ENCODE results near the gene UQCRC2.

Gene UQCRC2

GRCh38 chr16:21962475-21962874 is 9.3 kb downstream of the UQCRC2 start:
- no peak for TF ChIP-seq CTCF (IDR thresholded peaks at IDR 0.05; ENCODE audit: low read depth, low read length)
- no peak overlapping the region for H3K4me3 ChIP-seq (ENCODE audit: low read depth, low read length)

GRCh38 chr16:21963887-21964286 is 10.7 kb downstream of the UQCRC2 start:
- no peak for TF ChIP-seq CTCF (IDR thresholded peaks at IDR 0.05; ENCODE audit: low read depth, low read length)
- H3K4me3 ChIP-seq (ENCODE audit: low read depth, low read length), result no peak overlapping the region

GRCh38 chr16:21964353-21964752 is 11.2 kb downstream of the UQCRC2 start:
- no peak overlapping the region for H3K4me3 ChIP-seq (ENCODE audit: low read depth, low read length)
- TF ChIP-seq CTCF (IDR thresholded peaks at IDR 0.05; ENCODE audit: low read depth, low read length), result no peak

- no peak for TF ChIP-seq CTCF (IDR thresholded peaks at IDR 0.05; ENCODE audit: low read depth, low read length)
- H3K4me3 ChIP-seq (ENCODE audit: low read depth, low read length), result no peak overlapping the region
These were observed 18.7 kb downstream of the UQCRC2 start for GRCh38 chr16:21971856-21972255.

- H3K4me3 ChIP-seq (ENCODE audit: low read depth, low read length), result no peak overlapping the region
- no peak for TF ChIP-seq CTCF (IDR thresholded peaks at IDR 0.05; ENCODE audit: low read depth, low read length)
These were observed 20.8 kb downstream of the UQCRC2 start for GRCh38 chr16:21973945-21974344.

GRCh38 chr16:21980032-21980431 is 26.9 kb downstream of the UQCRC2 start:
- TF ChIP-seq CTCF (IDR thresholded peaks at IDR 0.05; ENCODE audit: low read depth, low read length), result no peak
- H3K4me3 ChIP-seq (ENCODE audit: low read depth, low read length), result no peak overlapping the region

- no peak overlapping the region for H3K4me3 ChIP-seq (ENCODE audit: low read depth, low read length)
- no peak for TF ChIP-seq CTCF (IDR thresholded peaks at IDR 0.05; ENCODE audit: low read depth, low read length)
These were observed 28.9 kb downstream of the UQCRC2 start for GRCh38 chr16:21982108-21982507.
